GM19372 (cell line): ENCODE results near the gene COL11A2.
"Not testable (repeated sequence)": the region's sequence is repeated elsewhere in the genome, so short reads cannot be mapped to it uniquely, and the experiment has no call there.

Experiments used
- ATAC-seq: cut with Tn5 transposase; IDR thresholded peaks from one replicate; pipeline ENCODE4 v1.9.1; 2021; ENCODE audit warnings: mild to moderate bottlenecking, low read depth, moderate library complexity; ENCODE audit not compliant: unreplicated experiment

COL11A2 gene

GRCh38 chr6:33160728-33161344, 31.4 kb downstream of the COL11A2 start:
- no peak for ATAC-seq

GRCh38 chr6:33160096-33160495, 32.2 kb downstream of the COL11A2 start:
- ATAC-seq = no peak

DNA sequence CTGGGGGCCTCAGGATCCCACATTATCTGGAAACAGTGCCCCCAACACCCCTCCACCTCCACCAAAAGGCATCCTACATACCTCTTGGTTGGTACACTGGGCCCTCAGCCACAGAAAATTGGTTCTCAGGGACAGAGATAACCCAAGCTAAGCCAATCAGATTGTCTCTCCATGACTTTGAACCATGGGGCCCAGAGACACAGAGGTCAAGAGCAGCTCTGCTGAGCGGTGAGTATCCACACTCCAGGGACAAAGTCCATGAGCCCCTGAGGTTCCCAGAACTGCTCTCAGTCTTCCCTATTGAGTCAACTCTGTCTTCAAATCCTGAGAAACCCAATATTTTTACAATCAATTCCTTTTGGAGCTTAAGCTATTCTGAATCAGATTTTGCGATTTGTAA, 35.3 kb downstream of the COL11A2 start:
- ATAC-seq = no peak

DNA sequence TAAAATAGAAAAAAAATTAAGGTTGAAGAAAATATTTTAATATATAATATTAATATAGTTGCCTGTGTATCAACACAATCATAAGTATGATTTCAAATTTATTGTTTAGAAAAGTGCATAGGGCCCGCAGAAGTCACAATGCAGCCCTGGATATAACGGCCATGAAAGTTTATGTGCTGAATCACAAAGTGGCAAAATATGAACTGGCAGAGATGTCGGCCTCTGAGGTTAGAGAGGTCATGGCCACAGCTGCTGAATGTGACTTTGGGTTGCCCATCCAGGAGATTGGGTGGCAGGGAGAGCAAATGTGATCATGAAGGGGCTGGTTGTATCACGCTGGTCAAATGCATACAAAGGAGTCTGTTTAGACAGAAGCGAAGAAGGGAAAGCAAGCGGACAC, 35.7 kb downstream of the COL11A2 start:
- no peak for ATAC-seq

GRCh38 chr6:33154349-33154748, 37.9 kb downstream of the COL11A2 start:
- ATAC-seq = no peak

DNA sequence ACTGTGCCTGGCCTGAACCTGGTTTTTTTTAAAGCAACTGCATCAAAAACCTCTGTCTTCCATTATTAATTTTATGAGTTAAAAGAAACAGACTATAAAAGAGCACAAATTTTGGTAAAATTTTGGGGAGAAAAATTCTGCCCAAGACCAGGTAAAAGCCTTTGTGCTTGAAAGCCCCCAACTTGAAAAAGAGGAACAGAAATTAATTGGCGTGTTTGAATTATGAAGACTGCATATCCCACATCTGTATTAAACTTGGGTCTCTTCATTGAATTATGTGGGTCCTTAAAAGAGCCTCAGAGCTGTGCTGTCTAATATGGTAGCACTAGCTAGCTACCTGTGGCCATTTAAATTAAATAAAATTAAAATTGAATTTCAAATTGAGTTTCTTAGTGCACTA, 41.2 kb downstream of the COL11A2 start:
- no peak for ATAC-seq

DNA sequence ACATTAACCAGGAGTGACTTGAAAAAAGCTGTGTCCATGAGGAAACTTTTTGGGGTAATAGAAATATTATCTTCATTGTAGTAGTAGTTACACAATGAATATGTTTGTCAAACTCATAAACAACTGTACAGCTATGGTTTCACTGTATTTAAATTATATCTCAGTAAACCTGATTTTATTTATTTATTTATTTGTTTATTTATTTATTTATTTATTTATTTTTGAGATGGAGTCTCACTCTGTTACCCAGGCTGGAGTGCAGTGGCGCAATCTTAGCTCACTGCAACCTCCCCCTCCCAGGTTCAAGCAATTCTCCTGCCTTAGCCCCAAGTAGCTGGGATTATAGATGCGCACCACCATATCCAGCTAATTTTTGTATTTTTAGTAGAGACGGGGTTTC, 41.7 kb downstream of the COL11A2 start:
- ATAC-seq = not testable (repeated sequence)

- no peak for ATAC-seq
Observed at GRCh38 chr6:33147807-33148666, 44.2 kb downstream of the COL11A2 start.

GRCh38 chr6:33144373-33144772, 47.9 kb downstream of the COL11A2 start:
- no peak for ATAC-seq

- ATAC-seq = no peak
Observed at GRCh38 chr6:33143113-33143770, 49.0 kb downstream of the COL11A2 start.

- no peak for ATAC-seq
Observed at GRCh38 chr6:33142501-33143070, 49.7 kb downstream of the COL11A2 start.

DNA sequence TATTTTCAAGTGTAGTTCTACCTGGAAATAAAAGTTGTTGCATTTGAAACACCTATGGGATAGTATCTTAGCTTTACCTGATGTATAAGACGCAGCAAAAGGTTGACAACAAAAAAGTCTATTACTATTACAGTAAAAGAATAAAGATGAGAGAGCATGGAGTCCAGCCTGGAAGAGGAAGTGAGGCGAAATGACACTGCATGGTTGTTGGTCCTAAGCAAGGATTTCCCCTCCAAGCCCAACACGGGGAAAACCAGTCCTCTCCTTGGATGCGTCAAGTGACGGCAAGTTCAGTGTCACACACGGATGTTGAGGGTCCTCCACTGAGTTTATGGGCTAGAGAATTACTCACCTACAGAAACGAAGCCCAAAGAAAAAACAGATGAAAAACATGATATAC, 51.7 kb downstream of the COL11A2 start:
- no peak for ATAC-seq

GRCh38 chr6:33139596-33140206, 52.6 kb downstream of the COL11A2 start:
- no peak for ATAC-seq

GRCh38 chr6:33136310-33136900, 55.9 kb downstream of the COL11A2 start:
- no peak for ATAC-seq

GRCh38 chr6:33132081-33132524, 60.2 kb downstream of the COL11A2 start:
- no peak for ATAC-seq

DNA sequence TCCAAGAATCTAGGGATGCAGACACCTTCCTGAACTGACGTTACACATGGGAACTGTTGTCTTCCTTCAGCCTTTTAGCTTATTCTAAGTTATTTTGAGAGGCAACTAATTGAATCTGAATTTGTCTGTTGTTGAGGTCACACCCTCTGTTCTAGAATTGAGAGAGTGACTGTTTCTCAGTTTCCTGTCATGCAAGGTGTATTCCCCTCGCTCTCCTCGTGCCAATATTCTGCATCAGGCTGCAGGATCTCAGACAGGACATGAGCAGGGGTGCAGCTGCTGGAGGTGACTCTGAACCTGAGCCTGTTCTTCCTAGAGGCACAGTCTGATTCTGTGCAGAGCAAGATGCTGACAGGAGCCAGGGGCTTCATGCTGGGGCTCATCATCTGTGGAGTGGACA, 63.9 kb downstream of the COL11A2 start:
- ATAC-seq = no peak

DNA sequence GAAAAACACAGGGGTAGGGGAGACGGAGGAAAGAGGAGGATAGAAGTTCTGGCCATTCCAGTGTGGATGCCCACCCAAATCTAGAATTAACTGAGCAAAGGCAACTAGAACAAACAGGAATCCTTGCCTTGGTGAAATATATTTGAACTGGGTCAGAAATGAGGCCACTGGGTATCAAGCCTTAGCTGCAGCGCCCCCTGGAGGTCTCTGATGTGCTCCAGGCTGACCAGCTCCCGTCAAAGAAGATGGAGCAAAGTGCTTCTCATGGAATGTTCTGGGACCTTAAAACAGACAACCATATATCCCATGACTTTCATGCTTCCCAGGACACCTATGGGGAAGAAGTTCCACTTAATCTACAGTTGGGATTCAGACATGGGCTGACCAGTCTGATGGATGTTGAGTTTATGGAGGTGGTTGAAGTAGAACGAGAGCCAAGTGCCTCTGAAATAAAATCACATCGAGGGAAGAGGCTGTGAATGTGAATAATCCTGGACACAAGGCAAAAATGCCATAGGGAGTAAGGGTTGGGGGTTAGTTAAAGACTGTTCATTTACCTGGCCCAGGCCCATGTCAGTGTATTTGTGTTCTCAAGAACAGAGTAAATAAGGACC, 66.1 kb downstream of the COL11A2 start:
- ATAC-seq = no peak

- no peak for ATAC-seq
Observed at GRCh38 chr6:33124947-33125346, 67.3 kb downstream of the COL11A2 start.

DNA sequence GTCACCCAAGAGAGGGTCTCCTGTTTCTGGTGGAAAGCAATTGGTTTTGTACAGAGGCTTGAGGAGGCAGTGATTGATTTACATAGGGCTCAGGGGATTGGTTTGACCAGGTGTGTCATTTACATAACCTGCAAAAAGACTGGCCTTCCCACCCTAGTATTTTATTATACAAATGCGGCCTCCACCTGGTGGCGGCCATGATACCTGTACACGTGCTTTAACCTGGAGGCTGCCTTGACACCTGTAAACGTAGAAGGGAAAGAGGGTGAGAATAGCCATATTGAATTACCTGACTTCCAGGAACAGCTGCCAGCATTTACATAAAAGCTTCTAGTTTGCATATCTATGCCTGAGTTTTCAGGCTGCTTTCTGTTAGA, 67.8 kb downstream of the COL11A2 start:
- ATAC-seq = no peak
